Measurements from ENCODE around the gene RYR3.

The RYR3 gene

GRCh38 chr15:33451385-33451784 is 140.6 kb downstream of the RYR3 start:
- Histone ChIP-seq H3K4me1 (ENCODE audit: insufficient read depth, poor library complexity, severe bottlenecking) (peaks cover 18% of the 10 kb centered on the region), H3K9me3 (ENCODE audit: severe bottlenecking) (no peaks in the 10 kb centered on the region), H3K27ac (ENCODE audit: poor library complexity, severe bottlenecking) (no peak overlapping the region), H3K27me3 (ENCODE audit: insufficient read depth, poor library complexity, severe bottlenecking) (no peaks in the 10 kb centered on the region), H3K4me3 (ENCODE audit: severe bottlenecking) (no peak overlapping the region), H3K36me3 (ENCODE audit: low read depth) (no peaks in the 10 kb centered on the region)
- ATAC-seq (ENCODE audit: low read depth) (peak; percentile 73), DNase-seq (ENCODE audit: low spot score) (no peak)
- no peak for TF ChIP-seq CTCF (IDR thresholded peaks at IDR 0.05; ENCODE audit: poor library complexity, severe bottlenecking)

- no peak for ATAC-seq (ENCODE audit: low read depth)
- H3K4me3 ChIP-seq (ENCODE audit: severe bottlenecking) = no peak overlapping the region
- no peak for TF ChIP-seq CTCF (IDR thresholded peaks at IDR 0.05; ENCODE audit: poor library complexity, severe bottlenecking)
- H3K27me3 ChIP-seq (ENCODE audit: insufficient read depth, poor library complexity, severe bottlenecking) = no peaks in the 10 kb centered on the region
- no peaks in the 10 kb centered on the region for H3K9me3 ChIP-seq (ENCODE audit: severe bottlenecking)
- H3K27ac ChIP-seq (ENCODE audit: poor library complexity, severe bottlenecking) = no peak overlapping the region
- H3K4me1 ChIP-seq (ENCODE audit: insufficient read depth, poor library complexity, severe bottlenecking) = peaks cover 26% of the 10 kb centered on the region
- no peaks in the 10 kb centered on the region for H3K36me3 ChIP-seq (ENCODE audit: low read depth)
- DNase-seq (ENCODE audit: low spot score) = no peak
Measured at GRCh38 chr15:33453761-33454160, 143.0 kb downstream of the RYR3 start.

- Histone ChIP-seq H3K9me3 (ENCODE audit: severe bottlenecking) (no peaks in the 10 kb centered on the region), H3K4me3 (ENCODE audit: severe bottlenecking) (no peak overlapping the region), H3K36me3 (ENCODE audit: low read depth) (no peaks in the 10 kb centered on the region), H3K27me3 (ENCODE audit: insufficient read depth, poor library complexity, severe bottlenecking) (no peaks in the 10 kb centered on the region), H3K4me1 (ENCODE audit: insufficient read depth, poor library complexity, severe bottlenecking) (peaks cover 23% of the 10 kb centered on the region), H3K27ac (ENCODE audit: poor library complexity, severe bottlenecking) (no peak overlapping the region)
- no peak for TF ChIP-seq CTCF (IDR thresholded peaks at IDR 0.05; ENCODE audit: poor library complexity, severe bottlenecking)
- ATAC-seq (ENCODE audit: low read depth) = no peak
- no peak for DNase-seq (ENCODE audit: low spot score)
Measured at GRCh38 chr15:33454346-33454745, 143.6 kb downstream of the RYR3 start.

- Histone ChIP-seq H3K9me3 (ENCODE audit: severe bottlenecking) (no peaks in the 10 kb centered on the region), H3K4me1 (ENCODE audit: insufficient read depth, poor library complexity, severe bottlenecking) (peaks cover 23% of the 10 kb centered on the region), H3K4me3 (ENCODE audit: severe bottlenecking) (no peak overlapping the region), H3K27ac (ENCODE audit: poor library complexity, severe bottlenecking) (no peak overlapping the region), H3K36me3 (ENCODE audit: low read depth) (no peaks in the 10 kb centered on the region), H3K27me3 (ENCODE audit: insufficient read depth, poor library complexity, severe bottlenecking) (no peaks in the 10 kb centered on the region)
- ATAC-seq (ENCODE audit: low read depth) (no peak), DNase-seq (ENCODE audit: low spot score) (no peak)
- no peak for TF ChIP-seq CTCF (IDR thresholded peaks at IDR 0.05; ENCODE audit: poor library complexity, severe bottlenecking)
Measured at GRCh38 chr15:33454996-33455395, 144.2 kb downstream of the RYR3 start.

GRCh38 chr15:33458421-33458820 is 147.7 kb downstream of the RYR3 start:
- Histone ChIP-seq H3K9me3 (ENCODE audit: severe bottlenecking) (no peaks in the 10 kb centered on the region), H3K4me3 (ENCODE audit: severe bottlenecking) (no peak overlapping the region), H3K27me3 (ENCODE audit: insufficient read depth, poor library complexity, severe bottlenecking) (no peaks in the 10 kb centered on the region), H3K27ac (ENCODE audit: poor library complexity, severe bottlenecking) (no peak overlapping the region), H3K4me1 (ENCODE audit: insufficient read depth, poor library complexity, severe bottlenecking) (peaks cover 17% of the 10 kb centered on the region), H3K36me3 (ENCODE audit: low read depth) (no peaks in the 10 kb centered on the region)
- peak; percentile 76 for ATAC-seq (ENCODE audit: low read depth)
- TF ChIP-seq CTCF (IDR thresholded peaks at IDR 0.05; ENCODE audit: poor library complexity, severe bottlenecking) = no peak
- DNase-seq (ENCODE audit: low spot score) = no peak
